ENCODE results near the gene PRAC2. TPM values are rescaled to one million over a fixed set of nuclear protein-coding genes. Genes with fewer than 3 reads are reported as not detected.

PRAC2 gene
- total RNA-seq, 4 donors from 2014 or later: 4.1 TPM; not detected in 3

- intact Hi-C loops (cut with DNase I; ENCODE audit: low total_unique reads) (no loop called here), in situ Hi-C loops (cut with MboI; ENCODE audit: low pct_ligation_motif_present in 1 of 4, low pct_unique_long_range_greater_than_20kb in 1 of 4, low sequenced_read_pairs in 3 of 4) (no loop called here)
- DNase-seq: no peak
- no peaks in the 10 kb centered on the region for H3K9me3 ChIP-seq
- no peak overlapping the region for H3K4me3 ChIP-seq
- no peak for TF ChIP-seq EP300 (IDR thresholded peaks at IDR 0.05; ENCODE audit: low read depth)
- no peak for TF ChIP-seq POLR2AphosphoS5 (IDR thresholded peaks at IDR 0.05)
- TF ChIP-seq CTCF (IDR thresholded peaks at IDR 0.05): no peak
- TF ChIP-seq POLR2A (IDR thresholded peaks at IDR 0.05): no peak
- H3K36me3 ChIP-seq: no peaks in the 10 kb centered on the region
- peak overlapping the region in 1 of 4 donors; percentile 72 for H3K27ac ChIP-seq
- H3K27me3 ChIP-seq: peaks cover 83% of the 10 kb centered on the region
- peaks cover 0 to 55% (median 30%) of the 10 kb centered on the region in 4 donors for H3K4me1 ChIP-seq
These were observed 36.3 kb downstream of the PRAC2 start for GRCh38 chr17:48759288-48759687.

GRCh38 chr17:48760411-48760810, 37.4 kb downstream of the PRAC2 start:
- no peak for TF ChIP-seq CTCF (IDR thresholded peaks at IDR 0.05)
- no peak for TF ChIP-seq POLR2AphosphoS5 (IDR thresholded peaks at IDR 0.05)
- TF ChIP-seq EP300 (IDR thresholded peaks at IDR 0.05; ENCODE audit: low read depth): no peak
- peak; percentile 70 for DNase-seq

GRCh38 chr17:48761114-48761513, 38.1 kb downstream of the PRAC2 start:
- Histone ChIP-seq H3K36me3 (no peaks in the 10 kb centered on the region), H3K4me3 (no peak overlapping the region), H3K27ac (peak overlapping the region in 3 of 4 donors; percentile 31 to 72 (median 65)), H3K9me3 (no peaks in the 10 kb centered on the region), H3K4me1 (peaks cover 0 to 41% (median 22%) of the 10 kb centered on the region in 4 donors), H3K27me3 (peaks cover 76% of the 10 kb centered on the region)
- in situ Hi-C loops (cut with MboI; ENCODE audit: low pct_ligation_motif_present in 1 of 4, low pct_unique_long_range_greater_than_20kb in 1 of 4, low sequenced_read_pairs in 3 of 4) (no loop called here), intact Hi-C loops (cut with DNase I; ENCODE audit: low total_unique reads) (no loop called here)
- DNase-seq: no peak
- TF ChIP-seq CTCF (IDR thresholded peaks at IDR 0.05) (no peak), EP300 (IDR thresholded peaks at IDR 0.05; ENCODE audit: low read depth) (no peak), POLR2AphosphoS5 (IDR thresholded peaks at IDR 0.05) (no peak), POLR2A (IDR thresholded peaks at IDR 0.05) (no peak)
- 74 to 81% methylated on average over 5 to 6 of the region's 6 CpGs for WGBS, 2 donors (ENCODE audit: low coverage in 1 of 2)

More at GRCh38 chr17:48760411-48760810, 37.4 kb downstream of the PRAC2 start:
- intact Hi-C loops (cut with DNase I; ENCODE audit: low total_unique reads) (no loop called here), in situ Hi-C loops (cut with MboI; ENCODE audit: low pct_ligation_motif_present in 1 of 4, low pct_unique_long_range_greater_than_20kb in 1 of 4, low sequenced_read_pairs in 3 of 4) (no loop called here)
- Histone ChIP-seq H3K27ac (peak overlapping the region; percentile 31 to 72 (median 57)), H3K4me1 (peaks cover 0 to 44% (median 22%) of the 10 kb centered on the region in 4 donors), H3K4me3 (no peak overlapping the region), H3K27me3 (peaks cover 82% of the 10 kb centered on the region), H3K9me3 (no peaks in the 10 kb centered on the region), H3K36me3 (no peaks in the 10 kb centered on the region)
- WGBS, 2 donors (ENCODE audit: low coverage in 1 of 2): 6 to 30% methylated on average over 2 to 4 of the region's 4 CpGs

GRCh38 chr17:48767263-48767774, 44.3 kb downstream of the PRAC2 start:
- intact Hi-C loops (cut with DNase I; ENCODE audit: low total_unique reads): no loop called here
- no peak for DNase-seq
- WGBS, 2 donors (ENCODE audit: low coverage in 1 of 2): 73% methylated on average over 4 of the region's 4 CpGs; no CpG with 5 or more reads in 1 of the 2 donors
- H3K36me3 ChIP-seq: no peaks in the 10 kb centered on the region
- H3K27me3 ChIP-seq: peaks cover 41% of the 10 kb centered on the region
- no peak overlapping the region for H3K27ac ChIP-seq
- TF ChIP-seq POLR2AphosphoS5 (IDR thresholded peaks at IDR 0.05) (no peak), CTCF (IDR thresholded peaks at IDR 0.05) (no peak), POLR2A (IDR thresholded peaks at IDR 0.05) (no peak), EP300 (IDR thresholded peaks at IDR 0.05; ENCODE audit: low read depth) (no peak)
- no peak overlapping the region for H3K4me3 ChIP-seq
- no peaks in the 10 kb centered on the region for H3K4me1 ChIP-seq
- no peaks in the 10 kb centered on the region for H3K9me3 ChIP-seq
- in situ Hi-C loops (cut with MboI; ENCODE audit: low pct_ligation_motif_present in 1 of 4, low pct_unique_long_range_greater_than_20kb in 1 of 4, low sequenced_read_pairs in 3 of 4): no loop called here

Data from transverse colon (tissue), 4 donors.